PC-3 (cell line): ENCODE measurements around the gene GSTM3. TPM values are rescaled to one million over a fixed set of nuclear protein-coding genes. Genes with fewer than 3 reads are reported as not detected.
"Not testable (repeated sequence)": the region's sequence is repeated elsewhere in the genome, so short reads cannot be mapped to it uniquely, and the experiment has no call there.

Experiments used
- ATAC-seq: fragments of 200-7000 bp; cut with Tn5 transposase; 2 replicates; pipeline ENCODE4 v1.9.1; 2020; ENCODE audit warnings: mild to moderate bottlenecking, moderate library complexity
- BruUV-seq: library from RNA; stranded (reverse); fragments of 400-500 nt; replicated peaks from 2 replicates; lab custom pipeline; 2021; lab: Mats Ljungman, UMichigan
- CTCF ChIA-PET: fragments of 300-600 bp; sonication (Branson Sonifier 250); formaldehyde crosslinking; loops from one replicate; lab custom pipeline; 2022; ENCODE audit warnings: antibody characterized with exemption; lab: Charles Lee
- POLR2A ChIA-PET: fragments of 300-600 bp; sonication (Branson Sonifier 250); formaldehyde crosslinking; loops from one replicate; lab custom pipeline; 2022; ENCODE audit warnings: antibody characterized with exemption; ENCODE audit not compliant: unreplicated experiment; lab: Charles Lee
- DNase-seq: peaks from one replicate; pipeline ENCODE4 v3.0.0-alpha.2; 2015
- H2AFZ ChIP-seq: fragments of 300-600 bp; sonication (generic); 2 replicates; pipeline ENCODE4 v1.6.0; 2016; ENCODE audit warnings: antibody characterized with exemption, low read length
- H3F3A ChIP-seq: fragments of 300-600 bp; sonication (generic); one replicate; pipeline ENCODE4 v1.6.0; 2017; ENCODE audit warnings: antibody characterized with exemption, low read length, control low read depth, mild to moderate bottlenecking; ENCODE audit not compliant: unreplicated experiment
- H3K27ac ChIP-seq: fragments of 300-600 bp; sonication (generic); 2 replicates; pipeline ENCODE4 v1.5.1; 2016; ENCODE audit warnings: mild to moderate bottlenecking, low read length
- H3K27me3 ChIP-seq: fragments of 300-600 bp; sonication (generic); 2 replicates; pipeline ENCODE4 v1.6.1; 2016; ENCODE audit warnings: low read length, mixed read lengths
- H3K36me3 ChIP-seq: fragments of 300-600 bp; sonication (generic); 2 replicates; pipeline ENCODE4 v1.6.1; 2016; ENCODE audit warnings: low read depth, mixed run types, low read length, mixed read lengths
- H3K4me1 ChIP-seq: fragments of 300-600 bp; sonication (generic); 2 replicates; pipeline ENCODE4 v1.5.1; 2016; ENCODE audit warnings: low read length; ENCODE audit not compliant: insufficient read depth
- H3K4me2 ChIP-seq: fragments of 300-600 bp; sonication (generic); 2 replicates; pipeline ENCODE4 v1.6.0; 2016; ENCODE audit warnings: low read length
- H3K4me3 ChIP-seq: fragments of 300-600 bp; sonication (generic); 2 replicates; pipeline ENCODE4 v1.5.1; 2016; ENCODE audit warnings: mild to moderate bottlenecking, low read length, mixed read lengths
- H3K79me2 ChIP-seq: fragments of 300-600 bp; sonication (generic); 2 replicates; pipeline ENCODE4 v1.6.1; 2017; ENCODE audit warnings: low read length, mixed read lengths
- H3K9ac ChIP-seq: fragments of 300-600 bp; sonication (generic); 2 replicates; pipeline ENCODE4 v1.6.0; 2016; ENCODE audit warnings: mild to moderate bottlenecking, low read length
- H3K9me2 ChIP-seq: fragments of 300-600 bp; sonication (generic); replicated peaks from 2 replicates; pipeline ENCODE4 v1.6.1; 2016; ENCODE audit warnings: mixed run types, low read length, mixed read lengths
- H3K9me3 ChIP-seq: fragments of 300-600 bp; sonication (generic); 2 replicates; pipeline ENCODE4 v1.6.1; 2016; ENCODE audit warnings: low read length, mixed read lengths
- H4K20me1 ChIP-seq: fragments of 300-600 bp; sonication (generic); 2 replicates; pipeline ENCODE4 v1.6.1; 2016; ENCODE audit warnings: low read length, mixed read lengths
- EZH2 ChIP-seq: fragments of 300-600 bp; sonication (generic); IDR thresholded peaks from one replicate; pipeline ENCODE4 v1.6.1; 2017; ENCODE audit warnings: antibody characterized with exemption, mild to moderate bottlenecking, low read length; ENCODE audit not compliant: unreplicated experiment
- EZH2phosphoT487 ChIP-seq: fragments of 300-600 bp; sonication (generic); IDR thresholded peaks from 2 replicates; pipeline ENCODE4 v1.6.1; 2018; ENCODE audit warnings: mild to moderate bottlenecking, antibody characterized with exemption, low read length, borderline replicate concordance
- intact Hi-C: fragments of 100-400 bp; cut with micrococcal nuclease; formaldehyde crosslinking; loops from 2 replicates; pipeline ENCODE4 v1.9.0; 2023
- total RNA-seq: library from RNA; depleted of rRNA; stranded (reverse); fragments of >200 nt; gene quantifications from 2 replicates; pipeline ENCODE4 v1.2.3, GENCODE V29; 2014
- TF ChIP-seq, protein P1 (sequence below): fragments of 300-600 bp; sonication (generic); conservative IDR thresholded peaks from 2 replicates; pipeline ENCODE4 v1.5.1; 2017; ENCODE audit warnings: antibody characterized with exemption, low read depth, mild to moderate bottlenecking, low read length

GSTM3 gene
- total RNA-seq, 1 experiment from 2014 or later: 76.6 TPM

DNA sequence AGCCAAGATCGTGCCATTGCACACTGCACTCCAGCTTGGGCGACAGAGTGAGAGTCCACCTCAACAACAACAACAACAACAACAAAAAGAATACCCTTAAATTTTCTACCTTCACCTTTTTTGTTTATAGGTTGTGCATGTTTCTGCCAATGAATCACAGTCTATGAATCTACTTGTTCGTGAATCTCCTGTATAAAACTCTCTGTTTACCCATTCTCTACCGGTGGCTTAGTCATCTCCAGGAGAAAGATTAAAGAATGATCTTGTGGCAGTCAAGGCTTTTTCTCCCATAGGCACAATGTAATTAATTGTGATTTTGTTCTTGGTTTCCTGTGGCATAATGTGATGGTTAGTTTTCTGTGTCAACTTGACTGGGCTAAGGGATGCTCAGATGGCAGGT, 43.0 kb downstream of the GSTM3 start:
- peak; percentile 71 for DNase-seq
- H3K27me3 ChIP-seq, H3K9me3 ChIP-seq, H3K36me3 ChIP-seq, H3F3A ChIP-seq, H3K79me2 ChIP-seq, H3K9ac ChIP-seq, POLR2A ChIA-PET, H2AFZ ChIP-seq, H3K4me3 ChIP-seq, H4K20me1 ChIP-seq, BruUV-seq, intact Hi-C loops, CTCF ChIA-PET, H3K9me2 ChIP-seq: not testable (repeated sequence)
- peak overlapping the region; percentile 66 for H3K27ac ChIP-seq
- peak overlapping the region; percentile 19; the same call in 1 of the 2 replicates for H3K4me2 ChIP-seq
- ATAC-seq: peak; percentile 96
- H3K4me1 ChIP-seq: peaks cover 14% of the 10 kb centered on the region

DNA sequence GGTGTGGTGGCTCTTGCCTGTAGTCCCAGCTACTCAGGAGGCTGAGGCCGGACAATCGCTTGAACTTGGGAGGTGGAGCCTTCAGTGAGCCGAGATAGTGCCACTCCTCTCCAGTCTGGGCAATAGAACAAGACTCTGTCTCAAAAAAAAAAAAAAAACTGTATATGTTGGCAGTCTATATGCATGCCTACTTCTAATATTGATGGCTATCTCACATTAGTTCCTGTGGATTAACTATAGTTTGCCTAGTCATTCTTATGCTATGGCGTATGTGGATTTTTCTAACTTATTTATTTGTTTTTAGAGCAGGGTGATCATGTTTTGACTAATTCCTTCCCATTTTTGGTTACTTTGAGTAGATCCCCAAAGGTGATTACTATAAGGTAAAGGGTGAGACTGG, 43.8 kb downstream of the GSTM3 start:
- H3K36me3 ChIP-seq: no peaks in the 10 kb centered on the region
- H3K4me3 ChIP-seq: no peak overlapping the region
- no peak overlapping the region for H3K9ac ChIP-seq
- no peaks in the 10 kb centered on the region for H3K79me2 ChIP-seq
- ATAC-seq: no peak
- peak; percentile 46 for DNase-seq
- H3K4me1 ChIP-seq: peaks cover 14% of the 10 kb centered on the region
- H4K20me1 ChIP-seq: no peaks in the 10 kb centered on the region
- no peak overlapping the region for H3K4me2 ChIP-seq
- ChIA-PET POLR2A (no interaction called here), CTCF (no interaction called here)
- intact Hi-C loops: no loop called here
- no peak overlapping the region for H2AFZ ChIP-seq
- no peaks in the 10 kb centered on the region for H3F3A ChIP-seq
- H3K27me3 ChIP-seq: no peaks in the 10 kb centered on the region
- no peaks in the 10 kb centered on the region for H3K9me3 ChIP-seq
- no peak for TF ChIP-seq EZH2
- no peak for TF ChIP-seq EZH2phosphoT487
- TF ChIP-seq, protein P1, sequence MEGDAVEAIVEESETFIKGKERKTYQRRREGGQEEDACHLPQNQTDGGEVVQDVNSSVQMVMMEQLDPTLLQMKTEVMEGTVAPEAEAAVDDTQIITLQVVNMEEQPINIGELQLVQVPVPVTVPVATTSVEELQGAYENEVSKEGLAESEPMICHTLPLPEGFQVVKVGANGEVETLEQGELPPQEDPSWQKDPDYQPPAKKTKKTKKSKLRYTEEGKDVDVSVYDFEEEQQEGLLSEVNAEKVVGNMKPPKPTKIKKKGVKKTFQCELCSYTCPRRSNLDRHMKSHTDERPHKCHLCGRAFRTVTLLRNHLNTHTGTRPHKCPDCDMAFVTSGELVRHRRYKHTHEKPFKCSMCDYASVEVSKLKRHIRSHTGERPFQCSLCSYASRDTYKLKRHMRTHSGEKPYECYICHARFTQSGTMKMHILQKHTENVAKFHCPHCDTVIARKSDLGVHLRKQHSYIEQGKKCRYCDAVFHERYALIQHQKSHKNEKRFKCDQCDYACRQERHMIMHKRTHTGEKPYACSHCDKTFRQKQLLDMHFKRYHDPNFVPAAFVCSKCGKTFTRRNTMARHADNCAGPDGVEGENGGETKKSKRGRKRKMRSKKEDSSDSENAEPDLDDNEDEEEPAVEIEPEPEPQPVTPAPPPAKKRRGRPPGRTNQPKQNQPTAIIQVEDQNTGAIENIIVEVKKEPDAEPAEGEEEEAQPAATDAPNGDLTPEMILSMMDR: no peak
- H3K27ac ChIP-seq: peak overlapping the region; percentile 66
- BruUV-seq: no TSS peak
- no peaks in the 10 kb centered on the region for H3K9me2 ChIP-seq

- BruUV-seq, H3K4me2 ChIP-seq, H4K20me1 ChIP-seq, H3K9ac ChIP-seq, H3F3A ChIP-seq, POLR2A ChIA-PET, H3K36me3 ChIP-seq, intact Hi-C loops, DNase-seq, ATAC-seq, H3K27ac ChIP-seq, H2AFZ ChIP-seq, H3K79me2 ChIP-seq, H3K27me3 ChIP-seq, H3K4me3 ChIP-seq, H3K9me2 ChIP-seq, H3K9me3 ChIP-seq, CTCF ChIA-PET: not testable (repeated sequence)
- peaks cover 14% of the 10 kb centered on the region for H3K4me1 ChIP-seq
Observed at GRCh38 chr1:109695138-109695537, 45.7 kb downstream of the GSTM3 start.

DNA sequence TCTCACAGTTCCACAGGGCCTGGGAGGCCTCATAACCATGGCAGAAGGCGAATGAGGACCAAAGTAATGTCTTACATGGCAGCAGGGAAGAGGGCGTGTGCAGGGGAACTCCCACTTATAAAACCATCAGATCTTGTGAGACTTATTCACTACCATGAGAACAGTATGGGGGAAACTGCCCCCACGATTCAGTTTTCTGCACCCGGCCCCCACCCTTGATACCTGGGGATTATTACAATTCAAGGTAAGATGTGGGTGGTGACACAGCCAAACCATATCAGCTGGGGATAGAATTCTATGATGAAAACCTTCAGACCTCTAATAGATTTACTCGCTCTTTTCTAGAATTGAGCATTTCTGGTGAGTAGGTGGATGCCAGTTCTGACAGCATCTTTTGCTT, 46.4 kb downstream of the GSTM3 start:
- H3F3A ChIP-seq, H3K4me3 ChIP-seq, H3K4me2 ChIP-seq, H3K79me2 ChIP-seq, intact Hi-C loops, CTCF ChIA-PET, POLR2A ChIA-PET, H4K20me1 ChIP-seq, ATAC-seq, H3K36me3 ChIP-seq, BruUV-seq, H3K9me3 ChIP-seq, H3K27ac ChIP-seq, H3K9ac ChIP-seq, H2AFZ ChIP-seq, DNase-seq, H3K27me3 ChIP-seq, H3K9me2 ChIP-seq: not testable (repeated sequence)
- H3K4me1 ChIP-seq: peaks cover 14% of the 10 kb centered on the region
